GM19438 (cell line): ENCODE results near the gene RASSF6.
"Not testable (repeated sequence)": the region's sequence is repeated elsewhere in the genome, so short reads cannot be mapped to it uniquely, and the experiment has no call there.

ENCODE experiments used
- ATAC-seq: cut with Tn5 transposase; IDR thresholded peaks from one replicate; pipeline ENCODE4 v1.9.1; 2021; ENCODE audit warnings: low read depth; ENCODE audit not compliant: unreplicated experiment

Gene RASSF6

DNA sequence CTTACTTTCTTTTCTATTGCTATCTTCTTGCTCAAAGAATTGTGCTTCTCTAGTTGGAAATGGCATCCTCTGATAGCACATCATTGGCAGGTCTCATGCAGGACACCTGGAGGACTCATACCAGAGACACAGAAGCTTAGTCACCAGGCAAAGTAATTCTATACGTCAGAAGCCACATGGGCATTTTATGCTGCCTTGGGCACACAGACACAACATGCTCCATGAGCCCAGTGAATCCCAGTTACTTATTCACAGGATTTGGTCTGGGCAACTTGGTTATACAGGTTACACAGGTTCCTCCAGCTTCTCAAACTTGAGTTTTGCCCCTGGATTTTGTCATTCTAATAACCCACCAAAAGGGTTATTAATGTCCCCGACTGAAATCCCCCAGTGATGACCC lies 7.1 kb downstream of the RASSF6 start:
- no peak for ATAC-seq

DNA sequence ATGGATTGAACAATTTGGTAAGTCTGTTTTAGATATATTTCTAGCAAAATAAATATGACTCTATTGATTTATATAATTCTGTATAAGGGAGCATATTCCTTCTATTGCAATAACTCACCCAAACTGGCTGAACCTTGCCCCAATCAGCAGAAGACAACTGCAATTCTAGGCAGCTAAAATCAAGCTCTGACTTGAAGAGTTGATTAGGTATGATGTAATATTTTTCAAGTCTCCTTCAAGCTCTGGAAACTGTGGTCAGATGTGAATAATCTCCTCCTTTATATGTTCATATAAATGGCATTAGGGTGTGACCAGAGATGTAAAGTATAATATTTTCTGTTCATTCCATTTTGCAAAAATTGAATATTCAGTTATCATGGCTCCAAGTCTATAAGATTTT lies 8.2 kb downstream of the RASSF6 start:
- ATAC-seq, result no peak

GRCh38 chr4:73609706-73610105 lies 10.5 kb downstream of the RASSF6 start:
- no peak for ATAC-seq

GRCh38 chr4:73608689-73609594 lies 11.3 kb downstream of the RASSF6 start:
- no peak for ATAC-seq

- ATAC-seq, result peak; percentile 27
Measured at GRCh38 chr4:73607375-73608033, 12.7 kb downstream of the RASSF6 start.

- peak; percentile 84 for ATAC-seq
Measured at GRCh38 chr4:73606465-73606974, 13.7 kb downstream of the RASSF6 start.

- ATAC-seq, result no peak
Measured at GRCh38 chr4:73603854-73604584, 16.2 kb downstream of the RASSF6 start.

- ATAC-seq, result no peak
Measured at GRCh38 chr4:73603271-73603710, 16.9 kb downstream of the RASSF6 start.

- ATAC-seq, result no peak
Measured at GRCh38 chr4:73600954-73601353, 19.3 kb downstream of the RASSF6 start.

- ATAC-seq, result peak; percentile 53
Measured at GRCh38 chr4:73599182-73599581, 21.1 kb downstream of the RASSF6 start.

- no peak for ATAC-seq
Measured at GRCh38 chr4:73597594-73597993, 22.6 kb downstream of the RASSF6 start.

DNA sequence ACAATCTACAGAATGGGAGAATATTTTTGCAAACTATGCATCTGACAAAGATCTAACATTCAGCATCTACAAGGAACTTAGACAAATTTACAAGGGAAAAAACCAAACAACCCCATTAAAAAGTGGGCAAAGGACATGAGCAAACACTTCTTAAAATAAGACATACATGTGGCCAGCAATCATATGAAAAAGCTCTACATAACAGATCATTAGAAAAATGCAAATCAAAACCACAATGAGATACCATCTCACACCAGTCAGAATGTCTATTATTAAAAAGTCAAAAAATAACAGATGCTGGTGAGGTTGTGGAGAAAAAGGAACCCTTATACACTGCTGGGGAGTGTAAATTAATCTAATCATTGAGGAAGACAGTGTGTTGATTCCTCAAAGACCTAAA lies 23.1 kb downstream of the RASSF6 start:
- not testable (repeated sequence) for ATAC-seq

DNA sequence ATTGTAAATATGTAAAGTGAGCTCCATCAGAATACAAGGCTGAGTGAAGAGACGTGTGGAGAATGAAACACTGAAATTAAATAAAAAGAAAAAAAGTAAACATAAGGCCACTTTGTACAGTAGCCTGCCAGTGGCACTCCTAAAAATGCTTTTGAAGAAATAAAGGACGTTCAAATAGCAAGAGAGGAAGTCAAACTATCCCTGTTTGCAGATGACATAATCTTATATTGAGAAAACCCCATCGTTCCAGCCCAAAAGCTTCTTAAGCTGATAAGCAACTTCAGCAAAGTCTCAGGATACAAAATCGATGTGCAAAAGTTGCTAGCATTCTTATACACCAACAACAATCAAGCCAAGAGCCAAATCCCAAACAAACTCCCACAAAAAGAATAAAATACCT lies 24.2 kb downstream of the RASSF6 start:
- no peak for ATAC-seq

- no peak for ATAC-seq
Measured at GRCh38 chr4:73593631-73594241, 26.5 kb downstream of the RASSF6 start.

- peak; percentile 91 for ATAC-seq
Measured at GRCh38 chr4:73589887-73590801, 30.1 kb downstream of the RASSF6 start.

- peak; percentile 9 for ATAC-seq
Measured at GRCh38 chr4:73589261-73589847, 30.9 kb downstream of the RASSF6 start.

GRCh38 chr4:73588613-73589012 lies 31.6 kb downstream of the RASSF6 start:
- no peak for ATAC-seq

DNA sequence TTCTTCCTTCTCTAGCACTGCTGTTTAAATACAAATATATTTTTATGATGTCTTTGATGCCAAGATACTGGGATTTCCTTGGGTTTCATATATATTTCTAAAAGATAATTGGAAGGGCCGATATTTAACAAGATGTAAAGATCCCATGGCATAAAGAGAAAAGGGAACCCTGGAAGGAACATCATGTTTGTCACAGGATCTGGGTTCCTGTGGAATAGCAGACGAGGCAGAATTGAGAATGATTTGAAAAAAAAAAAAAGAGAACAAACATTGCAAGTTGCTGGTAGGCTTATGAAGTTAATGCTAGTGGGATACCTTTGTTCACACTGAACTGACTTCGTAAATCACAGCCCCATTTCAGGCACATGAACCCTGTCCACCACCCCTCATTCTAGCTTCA lies 33.6 kb downstream of the RASSF6 start:
- ATAC-seq, result no peak

- ATAC-seq, result no peak
Measured at GRCh38 chr4:73586040-73586439, 34.2 kb downstream of the RASSF6 start.
